ENCODE data around the gene ADAMTS10.
A peak's percentile ranks its signal among the peaks of the same experiment; 100 is the strongest.
"Not testable (repeated sequence)": the region's sequence is repeated elsewhere in the genome, so short reads cannot be mapped to it uniquely, and the experiment has no call there.

ADAMTS10 gene

GRCh38 chr19:8610041-8610935, at the start of gene ADAMTS10:
Gene ADAMTS10 (minus strand): TSS chr19:8610715. CDS start chr19:8605710, 5,005 bp downstream.
- DNase-seq, result no peak

DNA sequence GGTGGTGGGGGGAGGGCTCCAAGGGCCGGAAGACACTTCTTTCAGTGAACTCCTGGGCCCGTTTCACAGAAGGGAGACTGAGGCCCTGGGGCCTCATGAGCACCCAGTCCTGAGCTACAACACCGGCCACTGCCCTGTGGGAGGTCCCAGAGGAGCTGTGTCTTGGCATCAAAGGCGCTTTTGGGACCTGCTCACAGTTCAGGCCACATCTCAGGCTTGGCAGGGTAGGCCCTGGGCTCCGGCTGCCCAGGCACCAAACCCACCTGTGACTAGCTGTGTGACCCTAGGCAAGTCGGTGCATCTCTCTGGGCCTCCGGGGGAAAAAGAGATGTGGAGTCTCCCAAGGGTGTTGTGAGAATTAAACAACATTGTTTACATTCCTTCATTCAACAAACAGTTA, 49.4 kb upstream of the ADAMTS10 start:
- no peak for DNase-seq

GRCh38 chr19:8657869-8658268, 47.4 kb upstream of the ADAMTS10 start:
- DNase-seq, result no peak

GRCh38 chr19:8655340-8655709, 44.8 kb upstream of the ADAMTS10 start:
- no peak for DNase-seq

DNA sequence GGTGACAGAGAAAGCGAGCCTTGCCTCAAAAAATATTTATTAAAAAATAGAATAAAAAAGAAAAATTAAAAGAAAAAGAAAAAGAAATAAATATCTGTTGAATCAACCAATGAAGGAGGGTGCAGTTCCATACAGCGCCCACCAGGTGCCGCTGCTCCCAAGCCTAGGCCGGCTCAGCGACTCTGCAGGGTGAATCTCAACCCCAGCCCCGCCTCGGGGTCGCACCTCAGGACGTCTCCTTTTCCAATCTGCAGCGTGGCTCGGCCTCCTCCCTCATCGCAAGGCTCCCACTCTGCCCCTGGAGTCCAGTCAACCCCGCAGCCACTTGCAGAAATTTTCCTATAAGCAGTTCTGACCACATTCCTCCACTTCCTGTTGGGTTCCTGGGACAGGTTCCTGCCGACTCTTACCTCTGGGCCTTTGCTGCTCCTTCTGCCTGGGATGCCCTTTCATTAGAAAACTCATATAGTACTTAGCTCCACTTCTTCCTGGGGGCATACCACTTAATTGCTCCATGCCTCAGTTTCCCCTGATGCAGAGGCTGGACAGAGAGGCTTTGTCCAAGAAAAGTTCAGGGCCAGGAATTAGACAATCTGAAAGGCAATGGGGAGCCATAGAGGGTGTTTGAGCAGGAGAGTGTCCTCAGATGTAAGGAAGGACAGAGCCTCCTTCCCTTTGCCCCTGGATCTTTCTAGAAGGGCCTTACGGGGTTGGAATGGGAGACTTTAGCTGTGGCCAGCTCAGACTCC, 44.2 kb upstream of the ADAMTS10 start:
- DNase-seq, result no peak

DNA sequence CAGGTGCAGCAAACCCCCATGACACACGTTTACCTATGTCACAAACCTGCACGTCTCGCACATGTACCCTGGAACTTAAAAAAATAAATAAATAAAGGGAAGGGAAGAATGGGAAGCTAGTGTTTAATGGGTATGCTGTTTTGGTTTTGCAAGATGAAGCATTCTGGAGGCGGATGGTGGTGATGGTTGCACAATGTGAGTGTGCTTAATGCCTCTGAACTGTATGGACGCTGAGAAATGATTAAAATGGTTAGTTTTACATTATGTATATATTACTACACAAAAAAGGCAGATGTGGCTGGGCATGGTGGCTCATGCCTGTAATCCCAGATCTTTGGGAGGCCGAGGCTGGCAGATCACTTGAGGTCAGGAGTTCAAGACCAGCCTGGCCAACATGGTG, 37.7 kb upstream of the ADAMTS10 start:
- DNase-seq, result no peak

- no peak for DNase-seq
Measured at GRCh38 chr19:8643860-8644653, 33.5 kb upstream of the ADAMTS10 start.

GRCh38 chr19:8642561-8642960, 32.0 kb upstream of the ADAMTS10 start:
- no peak for DNase-seq

- DNase-seq, result peak; percentile 14
Measured at GRCh38 chr19:8641908-8642547, 31.5 kb upstream of the ADAMTS10 start.

GRCh38 chr19:8641221-8641907, 30.8 kb upstream of the ADAMTS10 start:
- no peak for DNase-seq

DNA sequence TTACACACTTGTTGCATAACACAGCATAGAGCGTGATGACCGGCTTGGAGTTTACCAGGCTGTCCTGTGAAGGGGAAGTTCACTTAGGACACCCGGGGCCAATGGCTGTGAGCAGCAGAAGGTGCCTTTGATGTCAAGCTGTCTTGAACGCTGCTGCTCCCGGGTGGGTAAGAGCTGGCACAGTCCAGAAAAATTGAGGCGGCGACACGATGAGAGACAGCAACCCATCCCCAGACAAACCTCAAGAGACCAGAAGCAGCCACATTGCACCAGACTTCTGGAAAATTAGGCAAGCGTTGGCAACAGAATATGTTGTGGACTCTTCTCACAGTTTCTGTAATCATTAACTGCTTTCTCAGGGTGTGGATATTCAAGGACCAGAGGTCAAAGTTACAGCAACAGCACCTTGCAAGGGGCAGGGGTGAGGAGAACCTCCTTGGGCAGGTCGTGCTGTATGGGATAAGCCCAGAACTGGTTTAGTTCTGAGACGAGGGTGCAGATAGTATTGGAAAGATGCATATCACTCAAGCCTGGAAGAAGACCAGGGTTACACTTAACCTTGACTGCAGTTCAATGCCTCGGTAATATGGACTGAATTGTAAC, 30.0 kb upstream of the ADAMTS10 start:
- no peak for DNase-seq

DNA sequence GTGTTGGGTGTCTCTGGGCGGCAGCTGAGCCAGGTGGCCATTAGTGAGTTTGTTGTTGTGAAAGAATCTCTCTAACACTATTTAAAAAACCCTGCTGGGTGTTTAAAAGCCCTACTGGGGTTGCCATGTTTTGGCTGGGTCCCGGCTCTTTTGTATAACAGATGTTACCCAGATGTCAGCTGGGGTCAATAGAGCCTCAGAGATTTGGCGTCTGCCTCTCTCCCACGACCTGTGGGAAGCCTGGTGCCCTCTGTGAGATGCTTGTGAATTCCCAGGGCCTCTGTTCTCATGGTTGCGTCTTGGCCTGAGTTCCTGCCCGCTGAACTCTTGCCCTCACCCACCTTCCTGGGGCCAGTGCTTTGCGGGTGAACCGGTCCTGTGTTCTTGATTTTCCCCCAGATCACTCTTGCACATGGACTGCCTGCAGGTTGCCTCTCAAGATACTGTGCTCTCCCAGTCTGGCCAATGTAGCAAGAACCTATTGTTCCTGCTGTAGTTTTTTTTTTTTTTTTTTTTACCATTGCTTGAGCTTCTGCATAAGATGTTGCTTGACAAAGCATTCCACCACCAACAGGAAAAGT, 29.4 kb upstream of the ADAMTS10 start:
- no peak for DNase-seq

DNA sequence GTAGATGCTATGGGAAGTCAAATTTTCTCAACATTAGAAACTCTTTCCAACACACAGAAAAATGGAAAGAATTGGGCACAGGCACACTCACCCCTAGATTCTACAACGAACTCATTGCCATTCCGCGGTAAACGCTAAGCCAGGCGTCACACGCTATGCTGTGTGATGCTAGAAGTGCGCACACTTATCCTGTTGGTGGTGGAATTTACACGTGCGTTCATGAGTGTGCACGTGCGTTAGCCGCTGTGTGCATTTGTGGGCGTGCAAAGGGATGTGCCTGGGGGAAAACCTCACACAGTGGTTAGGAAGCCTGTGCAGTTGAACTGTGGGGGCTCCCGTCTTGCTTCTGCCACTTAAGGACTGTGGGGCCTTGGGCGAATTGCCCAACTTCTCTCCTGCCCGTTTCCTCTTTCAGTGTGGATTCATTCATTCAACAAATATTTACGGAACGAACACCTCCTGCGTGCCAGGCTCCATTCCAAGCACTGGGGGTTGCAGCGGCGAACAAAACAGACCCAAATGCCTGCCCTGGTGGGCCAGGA, 27.6 kb upstream of the ADAMTS10 start:
- DNase-seq, result no peak

GRCh38 chr19:8637070-8637469, 26.6 kb upstream of the ADAMTS10 start:
- not testable (repeated sequence) for DNase-seq

DNA sequence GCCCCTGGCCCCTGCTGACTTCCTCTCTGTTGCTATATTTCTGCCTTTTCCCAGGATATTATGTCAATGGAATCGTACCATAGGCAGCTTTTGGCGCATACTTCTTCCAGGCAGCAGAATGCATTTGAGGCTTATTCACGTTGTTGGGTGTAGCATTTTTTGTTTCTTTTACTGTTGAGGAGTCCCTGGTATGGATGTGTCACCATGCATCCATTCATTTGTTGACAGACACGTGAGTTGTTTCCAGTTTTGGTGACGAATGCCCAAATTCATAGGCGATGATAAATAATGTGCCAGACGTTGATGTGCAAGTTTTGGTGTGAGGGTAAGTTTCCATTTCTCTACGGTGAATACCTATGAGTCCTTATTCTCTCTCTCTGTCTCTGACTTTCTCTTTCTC, 24.9 kb upstream of the ADAMTS10 start:
- DNase-seq, result no peak

- no peak for DNase-seq
Measured at GRCh38 chr19:8631425-8631819, 20.9 kb upstream of the ADAMTS10 start.

DNA sequence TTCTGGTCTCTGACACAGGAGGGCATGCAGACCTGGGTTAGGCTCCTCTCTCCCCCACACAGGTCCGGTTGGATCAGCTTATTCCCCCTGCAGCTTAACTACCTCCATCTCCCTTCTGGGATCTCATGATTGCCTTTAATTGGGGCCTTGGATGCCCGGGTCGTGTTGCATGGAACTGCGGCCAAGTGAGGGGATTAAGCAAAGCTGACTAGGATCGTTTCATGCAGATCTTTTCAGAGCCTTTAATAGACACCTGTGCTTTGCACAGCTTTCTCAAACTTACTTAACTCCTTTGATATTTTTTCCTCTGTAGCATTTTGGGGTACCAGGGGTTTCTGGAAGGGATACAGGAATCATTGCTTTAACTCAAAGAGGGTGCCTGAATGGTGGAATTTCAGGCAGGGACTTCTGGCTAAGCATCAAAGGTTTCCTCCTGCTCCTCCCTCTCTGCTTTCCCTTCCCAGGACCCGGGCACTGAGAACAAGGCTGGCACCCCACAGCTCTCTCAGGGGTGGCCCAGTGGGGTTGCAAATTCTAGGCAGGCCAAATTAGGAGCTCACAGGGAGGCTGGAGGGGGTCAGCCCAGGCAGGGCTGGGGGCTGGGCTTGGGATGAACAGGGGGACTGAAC, 20.4 kb upstream of the ADAMTS10 start:
- DNase-seq, result no peak

DNA sequence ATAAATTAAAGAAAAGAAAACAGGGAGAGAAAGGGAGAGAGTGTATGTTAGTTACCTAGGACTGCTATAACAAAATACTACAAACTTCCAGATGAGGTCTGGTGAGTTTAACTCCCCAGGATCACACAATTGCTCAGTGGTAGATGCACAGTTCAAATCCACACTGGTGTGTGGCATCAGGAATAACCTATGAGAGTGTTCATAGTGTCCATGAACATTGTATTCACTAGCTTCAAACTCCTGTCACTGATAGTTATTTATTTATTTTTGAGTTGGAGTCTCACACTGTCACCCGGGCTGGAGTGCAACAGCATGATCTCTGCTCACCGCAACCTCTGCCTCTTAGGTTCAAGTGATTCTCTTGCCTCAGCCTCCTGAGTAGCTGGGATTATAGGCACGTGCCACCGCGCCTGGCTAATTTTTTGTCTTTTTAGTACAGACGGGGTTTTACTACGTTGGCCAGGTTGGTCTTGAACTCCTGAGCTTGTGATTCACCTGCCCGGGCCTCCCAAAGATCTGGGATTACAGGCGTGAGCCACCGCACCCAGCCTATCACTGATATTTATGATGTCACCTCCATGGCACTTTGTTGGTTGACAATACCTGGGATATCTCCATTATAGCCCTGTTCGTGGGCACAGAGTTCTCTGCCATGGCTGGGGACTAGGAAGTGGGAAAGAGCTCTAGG, 19.6 kb upstream of the ADAMTS10 start, which contains the start of gene NFILZ:
TSS of gene NFILZ (plus strand) at position 638 of the 688 bp plus-strand sequence. CDS start 46,133 bp downstream, outside the sequence.
- no peak for DNase-seq

- DNase-seq, result no peak
Measured at GRCh38 chr19:8629184-8629583, 18.7 kb upstream of the ADAMTS10 start.

DNA sequence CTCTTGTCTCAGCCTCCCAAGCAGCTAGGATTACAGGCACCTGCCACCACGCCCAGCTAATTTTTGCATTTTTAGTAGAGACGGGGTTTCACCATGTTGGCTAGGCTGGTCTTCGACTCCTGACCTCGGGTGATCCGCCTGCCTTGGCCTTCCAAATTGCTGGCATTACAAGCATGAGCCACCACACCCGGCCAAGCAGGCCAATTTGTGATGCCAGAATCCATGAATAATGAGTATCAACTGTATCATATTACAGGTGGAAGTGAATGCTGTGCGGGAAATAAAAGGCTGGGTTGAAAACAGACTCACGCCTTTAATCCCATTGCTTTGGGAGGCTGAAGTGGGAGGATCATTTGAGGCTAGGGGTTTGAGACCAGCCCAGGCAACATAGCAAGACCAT, 16.3 kb upstream of the ADAMTS10 start:
- no peak for DNase-seq

Data from DMS 273 treated with DMSO at 0.1 percent for 48 hours (cell line).